K562 treated with DMSO at 1 percent for 12 hours (cell line): ENCODE results near the gene ZNF438. TPM values are rescaled to one million over a fixed set of nuclear protein-coding genes. Genes with fewer than 3 reads are reported as not detected.

Experiments
- total RNA-seq: library from RNA; unstranded; fragments of 300-600 nt; gene quantifications from 2 replicates; pipeline ENCODE4 v1.2.3, GENCODE V29; 2022; ENCODE audit not compliant: insufficient read depth

The ZNF438 gene, protein sequence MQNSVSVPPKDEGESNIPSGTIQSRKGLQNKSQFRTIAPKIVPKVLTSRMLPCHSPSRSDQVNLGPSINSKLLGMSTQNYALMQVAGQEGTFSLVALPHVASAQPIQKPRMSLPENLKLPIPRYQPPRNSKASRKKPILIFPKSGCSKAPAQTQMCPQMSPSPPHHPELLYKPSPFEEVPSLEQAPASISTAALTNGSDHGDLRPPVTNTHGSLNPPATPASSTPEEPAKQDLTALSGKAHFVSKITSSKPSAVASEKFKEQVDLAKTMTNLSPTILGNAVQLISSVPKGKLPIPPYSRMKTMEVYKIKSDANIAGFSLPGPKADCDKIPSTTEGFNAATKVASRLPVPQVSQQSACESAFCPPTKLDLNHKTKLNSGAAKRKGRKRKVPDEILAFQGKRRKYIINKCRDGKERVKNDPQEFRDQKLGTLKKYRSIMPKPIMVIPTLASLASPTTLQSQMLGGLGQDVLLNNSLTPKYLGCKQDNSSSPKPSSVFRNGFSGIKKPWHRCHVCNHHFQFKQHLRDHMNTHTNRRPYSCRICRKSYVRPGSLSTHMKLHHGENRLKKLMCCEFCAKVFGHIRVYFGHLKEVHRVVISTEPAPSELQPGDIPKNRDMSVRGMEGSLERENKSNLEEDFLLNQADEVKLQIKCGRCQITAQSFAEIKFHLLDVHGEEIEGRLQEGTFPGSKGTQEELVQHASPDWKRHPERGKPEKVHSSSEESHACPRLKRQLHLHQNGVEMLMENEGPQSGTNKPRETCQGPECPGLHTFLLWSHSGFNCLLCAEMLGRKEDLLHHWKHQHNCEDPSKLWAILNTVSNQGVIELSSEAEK
- total RNA-seq, result 0.67 and 1.7 TPM in 2 replicates

DNA sequence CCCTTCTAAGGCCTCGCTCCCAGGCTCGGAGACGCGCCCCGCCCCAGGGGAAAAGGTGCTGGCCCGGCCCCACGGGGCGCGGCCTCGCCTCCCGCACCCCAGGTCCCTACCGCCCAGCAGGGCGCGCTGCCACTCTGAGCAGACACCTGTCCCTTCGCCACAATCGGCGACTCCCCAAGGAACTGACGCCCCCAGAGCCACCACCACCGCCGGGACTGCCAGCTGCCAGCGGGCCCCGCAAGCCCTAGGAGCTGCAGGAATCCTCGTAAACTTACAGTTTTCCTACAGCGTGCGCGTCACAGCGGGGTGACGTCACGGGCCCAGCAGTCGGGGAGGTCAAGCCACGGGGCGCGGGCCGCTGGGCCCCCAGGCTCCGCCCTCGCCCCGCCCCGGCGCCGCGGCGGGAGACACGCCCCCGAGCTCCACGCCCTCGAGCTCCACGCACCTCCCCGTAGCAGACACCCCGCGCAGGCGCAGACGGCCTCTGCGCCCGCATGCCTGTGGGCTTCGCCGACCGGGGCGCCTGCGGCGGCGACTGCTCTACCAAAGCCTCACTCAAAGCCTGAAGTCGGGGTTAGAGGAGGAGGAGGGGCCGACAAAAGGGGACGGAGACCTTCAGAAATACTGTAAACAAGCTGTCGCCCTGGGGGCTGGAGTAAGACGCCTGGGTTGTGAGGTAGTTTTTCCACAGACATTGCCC is at the start of gene ZNF438:
Gene ZNF438, minus strand, starts transcription at position 308 of the 700 bp plus-strand sequence. CDS start 154,831 bp downstream, outside the sequence.

